ENCODE data around the gene IZUMO1.

IZUMO1 gene

GRCh38 chr19:48756686-48757085, 10.0 kb upstream of the IZUMO1 start:
- DNase-seq = no peak

GRCh38 chr19:48756212-48756611, 9.5 kb upstream of the IZUMO1 start:
- DNase-seq = no peak

- DNase-seq = no peak
These were observed 9.1 kb upstream of the IZUMO1 start for GRCh38 chr19:48755787-48756186.

- no peak for DNase-seq
These were observed 8.5 kb upstream of the IZUMO1 start, which contains the start of gene FGF21 for GRCh38 chr19:48755084-48755641. FGF21 (plus strand) TSS chr19:48755524; CDS start chr19:48756237, 713 bp downstream.

- DNase-seq = peak; percentile 37
These were observed 6.0 kb upstream of the IZUMO1 start, which contains the start of gene FUT1 for GRCh38 chr19:48752496-48753365. FUT1 (minus strand) TSS chr19:48752641; CDS start chr19:48751281, 1,360 bp downstream.

GRCh38 chr19:48751845-48752495, 5.3 kb upstream of the IZUMO1 start:
- DNase-seq = no peak

- DNase-seq = no peak
These were observed 4.2 kb upstream of the IZUMO1 start for GRCh38 chr19:48750771-48751504.

GRCh38 chr19:48750351-48750750, 3.6 kb upstream of the IZUMO1 start:
- DNase-seq = no peak

- DNase-seq = no peak
These were observed 3.0 kb upstream of the IZUMO1 start for GRCh38 chr19:48749571-48750198.

- no peak for DNase-seq
These were observed 599 bp downstream of the IZUMO1 start for GRCh38 chr19:48746110-48746509.

- peak; percentile 11 for DNase-seq
These were observed 1.3 kb downstream of the IZUMO1 start for GRCh38 chr19:48745208-48745995.

- no peak for DNase-seq
These were observed 4.6 kb downstream of the IZUMO1 start for GRCh38 chr19:48742096-48742495.

- no peak for DNase-seq
These were observed 5.3 kb downstream of the IZUMO1 start for GRCh38 chr19:48741129-48741999.

GRCh38 chr19:48740164-48740972, 6.3 kb downstream of the IZUMO1 start, which contains the start of gene RASIP1:
RASIP1 (minus strand) TSS chr19:48740610; CDS start chr19:48740282, 328 bp downstream.
- no peak for DNase-seq

GRCh38 chr19:48739404-48740163, 7.1 kb downstream of the IZUMO1 start:
- DNase-seq = peak; percentile 35

- DNase-seq = peak; percentile 76
These were observed 7.9 kb downstream of the IZUMO1 start for GRCh38 chr19:48738557-48739403.

GRCh38 chr19:48737360-48737998, 9.2 kb downstream of the IZUMO1 start:
- DNase-seq = no peak
